GM06990 (cell line): ENCODE measurements around the gene CD9.

Source experiments
- DNase-seq: peaks from one replicate; pipeline ENCODE4 v3.0.0-alpha.2; 2011; ENCODE audit not compliant: insufficient read length; ENCODE audit errors: extremely low read depth
- H3K27me3 ChIP-seq: replicated peaks from 2 replicates; pipeline ENCODE4 v1.6.0; 2011; ENCODE audit warnings: low read length; ENCODE audit not compliant: control insufficient read depth, insufficient read depth
- H3K36me3 ChIP-seq: 2 replicates; pipeline ENCODE4 v1.5.1; 2011; ENCODE audit warnings: low read length; ENCODE audit not compliant: control insufficient read depth, insufficient read depth
- H3K4me3 ChIP-seq: replicated peaks from 2 replicates; pipeline ENCODE4 v1.5.1; 2011; ENCODE audit warnings: low read depth, mild to moderate bottlenecking, control low read depth, low read length
- CTCF ChIP-seq: IDR thresholded peaks from 2 replicates; pipeline ENCODE4 v1.5.1; 2011; ENCODE audit warnings: low read length, control low read depth, mild to moderate bottlenecking, inconsistent platforms; ENCODE audit not compliant: insufficient read depth, poor library complexity, severe bottlenecking

CD9 gene

DNA sequence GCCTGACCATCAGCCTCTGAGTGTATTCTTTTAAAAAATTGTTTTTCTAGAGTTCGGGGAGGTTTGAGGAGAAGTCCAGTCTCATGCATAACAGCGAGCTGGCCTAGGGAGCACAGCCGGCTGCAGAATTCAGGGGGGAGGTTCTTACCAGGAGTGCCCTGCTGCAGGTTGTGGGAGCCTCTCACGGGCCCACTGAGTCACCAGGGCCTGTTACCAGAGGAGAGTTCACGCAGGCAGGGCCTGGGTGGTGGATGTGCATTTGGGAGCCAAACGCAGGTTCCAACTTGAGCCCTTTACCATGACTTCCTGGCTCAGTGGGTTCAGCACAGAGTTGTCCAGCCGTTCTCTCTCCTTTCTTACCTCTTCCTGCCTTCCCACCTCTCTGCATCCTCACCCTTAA lies 14.4 kb downstream of the CD9 start:
- TF ChIP-seq CTCF, result no peak

DNA sequence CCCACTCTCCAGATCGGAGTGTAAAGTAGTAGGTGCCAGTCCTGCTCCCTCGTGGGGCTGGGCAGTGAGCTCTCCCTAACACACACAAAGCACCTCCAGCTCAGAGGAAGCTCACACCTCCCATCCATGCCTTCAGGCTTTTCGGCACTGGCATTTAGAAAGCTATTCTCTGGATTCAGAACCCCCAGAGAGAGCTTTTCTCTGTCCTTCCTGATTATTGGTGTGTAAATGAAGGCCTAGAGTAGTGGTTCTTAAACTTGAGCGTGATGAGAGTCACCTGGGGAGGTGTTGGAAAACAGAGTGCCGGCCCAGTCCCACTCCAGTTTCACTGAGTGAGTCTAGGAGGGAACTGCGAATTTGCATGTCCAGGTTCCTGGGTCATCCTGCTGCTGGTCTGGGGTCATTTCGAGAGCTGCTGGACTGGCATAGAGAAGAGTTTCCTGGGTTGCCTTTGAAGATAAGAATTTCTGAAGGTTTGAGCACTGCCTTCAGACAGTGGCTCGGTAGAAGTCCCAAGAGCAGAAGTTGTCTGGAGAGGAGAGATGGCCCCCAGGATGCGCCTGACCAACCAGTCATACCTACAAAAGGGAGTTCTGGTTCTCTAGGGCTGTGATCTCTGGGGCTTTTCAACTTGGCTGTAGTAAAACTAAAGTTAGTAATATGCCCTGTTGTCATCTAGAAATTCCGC lies 15.1 kb downstream of the CD9 start:
- H3K36me3 ChIP-seq, result no peaks in the 10 kb centered on the region
- DNase-seq, result no peak
- no peak overlapping the region for H3K4me3 ChIP-seq
- no peak for TF ChIP-seq CTCF
- no peaks in the 10 kb centered on the region; the same call in 1 of the 2 replicates for H3K27me3 ChIP-seq

More for the DNA sequence above, 14.4 kb downstream of the CD9 start:
- no peak overlapping the region for H3K4me3 ChIP-seq
- no peaks in the 10 kb centered on the region for H3K36me3 ChIP-seq
- H3K27me3 ChIP-seq, result no peaks in the 10 kb centered on the region; the same call in none of the 2 replicates
- no peak for DNase-seq

- TF ChIP-seq CTCF, result no peak
- H3K4me3 ChIP-seq, result no peak overlapping the region
- H3K27me3 ChIP-seq, result no peaks in the 10 kb centered on the region; the same call in 1 of the 2 replicates
- no peak for DNase-seq
- no peaks in the 10 kb centered on the region for H3K36me3 ChIP-seq
These were observed 15.8 kb downstream of the CD9 start for GRCh38 chr12:6215932-6216494.

DNA sequence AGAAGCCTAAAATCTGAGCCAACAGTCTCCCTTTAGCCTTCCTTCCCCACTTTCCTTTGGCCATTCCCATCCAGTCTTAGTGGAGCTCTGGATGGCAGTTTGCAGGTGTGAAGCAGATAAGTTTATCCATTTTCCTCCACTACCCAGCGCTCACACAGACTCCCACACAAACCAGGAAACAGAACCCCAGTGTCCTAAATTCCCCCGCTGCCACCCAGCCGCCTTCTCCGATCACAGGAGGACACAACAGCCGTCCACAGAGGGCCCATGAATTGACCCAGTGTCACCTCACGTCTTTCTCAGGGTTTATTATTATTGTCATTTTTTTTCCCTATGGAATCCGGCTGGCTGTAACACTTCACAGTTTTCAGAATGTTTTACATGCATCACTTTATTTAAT lies 16.4 kb downstream of the CD9 start:
- TF ChIP-seq CTCF, result no peak
- H3K4me3 ChIP-seq, result no peak overlapping the region
- no peak for DNase-seq
- H3K27me3 ChIP-seq, result no peaks in the 10 kb centered on the region; the same call in 1 of the 2 replicates
- H3K36me3 ChIP-seq, result no peaks in the 10 kb centered on the region

- H3K36me3 ChIP-seq, result no peaks in the 10 kb centered on the region
- TF ChIP-seq CTCF, result no peak
- no peak overlapping the region for H3K4me3 ChIP-seq
- no peak for DNase-seq
- no peaks in the 10 kb centered on the region; the same call in 1 of the 2 replicates for H3K27me3 ChIP-seq
These were observed 18.2 kb downstream of the CD9 start for GRCh38 chr12:6218347-6218925.
